Measurements from ENCODE around the gene TUBGCP3.

DNA sequence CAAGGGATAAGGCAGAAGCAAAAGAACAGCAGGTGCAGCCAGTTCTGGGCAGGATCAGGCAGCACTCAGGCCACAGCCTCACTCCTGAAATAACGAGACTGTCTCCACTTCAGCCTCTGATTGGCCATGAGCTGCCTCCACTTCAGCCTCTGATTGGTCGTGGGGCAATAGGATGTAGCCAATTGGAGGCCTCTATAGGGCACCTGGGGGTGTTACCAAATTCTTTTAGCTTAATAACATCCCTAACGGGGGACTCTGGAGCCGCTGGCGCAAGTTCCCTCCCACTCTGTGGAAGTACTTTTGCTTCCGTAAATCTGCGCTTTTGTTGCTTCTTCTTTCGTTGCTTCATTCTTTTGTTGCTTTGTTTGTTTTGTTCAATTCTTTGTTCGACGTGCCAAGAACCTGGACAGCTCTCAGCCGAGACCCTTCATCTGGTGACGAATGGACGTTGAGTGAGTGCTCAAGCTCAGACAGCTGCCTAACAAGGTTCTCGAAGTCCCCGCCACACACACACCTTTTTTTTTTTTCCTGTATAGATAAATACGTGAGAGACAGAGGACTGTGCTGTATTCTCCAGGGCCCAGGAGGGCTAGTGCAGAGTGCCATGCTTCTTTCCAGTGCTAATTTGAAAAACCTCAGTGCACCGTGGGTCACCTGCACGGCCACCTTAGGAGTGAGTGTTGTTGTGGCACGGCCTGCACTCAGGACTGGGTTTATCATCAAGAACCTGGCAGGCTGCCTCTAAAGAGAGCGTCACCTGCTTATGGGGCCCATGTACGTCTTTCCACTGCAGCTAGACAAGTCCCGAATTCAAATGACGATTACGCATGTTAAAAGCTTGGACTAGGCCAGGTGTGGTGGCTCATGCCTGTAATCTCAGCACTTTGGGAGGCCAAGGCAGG lies 32.0 kb upstream of the TUBGCP3 start:
- TF ChIP-seq, protein P1, sequence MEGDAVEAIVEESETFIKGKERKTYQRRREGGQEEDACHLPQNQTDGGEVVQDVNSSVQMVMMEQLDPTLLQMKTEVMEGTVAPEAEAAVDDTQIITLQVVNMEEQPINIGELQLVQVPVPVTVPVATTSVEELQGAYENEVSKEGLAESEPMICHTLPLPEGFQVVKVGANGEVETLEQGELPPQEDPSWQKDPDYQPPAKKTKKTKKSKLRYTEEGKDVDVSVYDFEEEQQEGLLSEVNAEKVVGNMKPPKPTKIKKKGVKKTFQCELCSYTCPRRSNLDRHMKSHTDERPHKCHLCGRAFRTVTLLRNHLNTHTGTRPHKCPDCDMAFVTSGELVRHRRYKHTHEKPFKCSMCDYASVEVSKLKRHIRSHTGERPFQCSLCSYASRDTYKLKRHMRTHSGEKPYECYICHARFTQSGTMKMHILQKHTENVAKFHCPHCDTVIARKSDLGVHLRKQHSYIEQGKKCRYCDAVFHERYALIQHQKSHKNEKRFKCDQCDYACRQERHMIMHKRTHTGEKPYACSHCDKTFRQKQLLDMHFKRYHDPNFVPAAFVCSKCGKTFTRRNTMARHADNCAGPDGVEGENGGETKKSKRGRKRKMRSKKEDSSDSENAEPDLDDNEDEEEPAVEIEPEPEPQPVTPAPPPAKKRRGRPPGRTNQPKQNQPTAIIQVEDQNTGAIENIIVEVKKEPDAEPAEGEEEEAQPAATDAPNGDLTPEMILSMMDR (IDR thresholded peaks at IDR 0.05), result no peak
- TF ChIP-seq POLR2AphosphoS5 (IDR thresholded peaks at IDR 0.05), result no peak

Data from upper lobe of left lung (tissue), 4 donors.